Measurements from ENCODE around the gene CDK6. TPM values are rescaled to one million over a fixed set of nuclear protein-coding genes. Genes with fewer than 3 reads are reported as not detected.

Gene CDK6
- total RNA-seq, 2 donors from 2014 or later = 28.5 to 36.6 TPM

- 89 to 99% methylated on average over 1 to 3 of the region's 4 CpGs for WGBS, 2 experiments (ENCODE audit: insufficient coverage in 1 of 2, insufficient read length in 1 of 2)
- no peak for TF ChIP-seq CTCF (conservative IDR thresholded peaks at IDR 0.05)
- Mint-ChIP-seq H3K9me3 (no peaks in the 10 kb centered on the region), H3K36me3 (ENCODE audit: low read depth) (no peaks in the 10 kb centered on the region), H3K27ac (no peak overlapping the region), H3K4me1 (peaks cover 25% of the 10 kb centered on the region), H3K4me3 (no peak overlapping the region), H3K27me3 (ENCODE audit: insufficient read depth) (no peaks in the 10 kb centered on the region)
- H3K9me3 ChIP-seq (ENCODE audit: control insufficient read depth, low read length) = no peaks in the 10 kb centered on the region
- DNase-seq = no peak
- no peaks in the 10 kb centered on the region for H3K4me1 ChIP-seq (ENCODE audit: control insufficient read depth, insufficient read depth, low read length)
- peaks cover 4% of the 10 kb centered on the region for H3K36me3 ChIP-seq (ENCODE audit: control insufficient read depth, insufficient read depth, low read length)
- no peak overlapping the region for H3K4me3 ChIP-seq (ENCODE audit: low read length)
- H3K27me3 ChIP-seq (ENCODE audit: control insufficient read depth, insufficient read depth, low read length, poor library complexity, severe bottlenecking) = no peaks in the 10 kb centered on the region
- H3K27ac ChIP-seq (ENCODE audit: low read depth, low read length) = no peak overlapping the region
- no peak overlapping the region for H3K9ac ChIP-seq (ENCODE audit: extremely low read depth, low read length, poor library complexity, severe bottlenecking)
These were observed 84.2 kb downstream of the CDK6 start for GRCh38 chr7:92751902-92752901.

- no peaks in the 10 kb centered on the region for H3K36me3 Mint-ChIP-seq (ENCODE audit: low read depth)
- no peak for DNase-seq
- Histone ChIP-seq H3K9me3 (ENCODE audit: control insufficient read depth, low read length) (no peaks in the 10 kb centered on the region), H3K4me3 (ENCODE audit: low read length) (no peak overlapping the region), H3K9ac (ENCODE audit: extremely low read depth, low read length, poor library complexity, severe bottlenecking) (no peak overlapping the region), H3K4me1 (ENCODE audit: control insufficient read depth, insufficient read depth, low read length) (no peaks in the 10 kb centered on the region), H3K36me3 (ENCODE audit: control insufficient read depth, insufficient read depth, low read length) (peaks cover 4% of the 10 kb centered on the region), H3K27me3 (ENCODE audit: control insufficient read depth, insufficient read depth, low read length, poor library complexity, severe bottlenecking) (no peaks in the 10 kb centered on the region), H3K27ac (ENCODE audit: low read depth, low read length) (no peak overlapping the region)
- no peak overlapping the region for H3K4me3 Mint-ChIP-seq
- no peaks in the 10 kb centered on the region for H3K9me3 Mint-ChIP-seq
- no peak for TF ChIP-seq CTCF (conservative IDR thresholded peaks at IDR 0.05)
- H3K27ac Mint-ChIP-seq = no peak overlapping the region
- H3K4me1 Mint-ChIP-seq = peaks cover 20% of the 10 kb centered on the region
- 89 to 98% methylated on average over 3 to 6 of the region's 6 CpGs for WGBS, 2 experiments (ENCODE audit: insufficient coverage in 1 of 2, insufficient read length in 1 of 2)
- H3K27me3 Mint-ChIP-seq (ENCODE audit: insufficient read depth) = no peaks in the 10 kb centered on the region
These were observed 85.4 kb downstream of the CDK6 start for GRCh38 chr7:92750946-92751345.

- no peak overlapping the region for H3K9ac ChIP-seq (ENCODE audit: extremely low read depth, low read length, poor library complexity, severe bottlenecking)
- no peak for TF ChIP-seq CTCF (conservative IDR thresholded peaks at IDR 0.05)
- no peak for DNase-seq
- H3K27ac Mint-ChIP-seq = peak overlapping the region; percentile 14
- no peak overlapping the region for H3K4me3 ChIP-seq (ENCODE audit: low read length)
- no peaks in the 10 kb centered on the region for H3K4me1 ChIP-seq (ENCODE audit: control insufficient read depth, insufficient read depth, low read length)
- H3K4me3 Mint-ChIP-seq = no peak overlapping the region
- no peaks in the 10 kb centered on the region for H3K9me3 ChIP-seq (ENCODE audit: control insufficient read depth, low read length)
- no peaks in the 10 kb centered on the region for H3K27me3 ChIP-seq (ENCODE audit: control insufficient read depth, insufficient read depth, low read length, poor library complexity, severe bottlenecking)
- H3K36me3 Mint-ChIP-seq (ENCODE audit: low read depth) = no peaks in the 10 kb centered on the region
- no peaks in the 10 kb centered on the region for H3K27me3 Mint-ChIP-seq (ENCODE audit: insufficient read depth)
- H3K9me3 Mint-ChIP-seq = no peaks in the 10 kb centered on the region
- H3K27ac ChIP-seq (ENCODE audit: low read depth, low read length) = no peak overlapping the region
- peaks cover 16% of the 10 kb centered on the region for H3K4me1 Mint-ChIP-seq
- whole genome bisulfite sequencing, 2 experiments (ENCODE audit: insufficient coverage in 1 of 2, insufficient read length in 1 of 2) = 86 to 100% methylated on average over 1 to 4 of the region's 4 CpGs
- peaks cover 4% of the 10 kb centered on the region for H3K36me3 ChIP-seq (ENCODE audit: control insufficient read depth, insufficient read depth, low read length)
These were observed 85.9 kb downstream of the CDK6 start for GRCh38 chr7:92750447-92750839.
